Neutrophil (primary cell): Measurements from ENCODE around the gene MT1H.

Experiments
- H3K27ac ChIP-seq: fragments of 200-600 bp; sonication (generic); 2 replicates; pipeline ENCODE4 v1.5.1; 2016; ENCODE audit warnings: mild to moderate bottlenecking, moderate library complexity
- H3K27me3 ChIP-seq: fragments of 200-600 bp; sonication (generic); 2 replicates; pipeline ENCODE4 v1.6.0; 2016; ENCODE audit warnings: mild to moderate bottlenecking
- H3K36me3 ChIP-seq: fragments of 200-600 bp; sonication (generic); 2 replicates; pipeline ENCODE4 v1.5.1; 2017
- H3K4me1 ChIP-seq, 2 experiments: fragments of 200-600 bp in 1 of 2; sonication (generic) in 1 of 2; 1 replicate in 1 of 2; 2 replicates in 1 of 2; pipeline versions ENCODE4 v1.5.1 to v1.6.1; 2013 to 2016; ENCODE audit warnings: low read depth in 1 of 2, low read length in 1 of 2, mild to moderate bottlenecking in 1 of 2, moderate library complexity in 1 of 2; ENCODE audit not compliant: control insufficient read depth in 1 of 2, insufficient read depth in 1 of 2
- H3K4me3 ChIP-seq, 2 experiments: fragments of 200-600 bp in 1 of 2; sonication (generic) in 1 of 2; 1 replicate in 1 of 2; 2 replicates in 1 of 2; pipeline ENCODE4 v1.5.1; 2013 to 2016; ENCODE audit warnings: low read depth in 1 of 2, low read length in 1 of 2, mild to moderate bottlenecking in 1 of 2, moderate library complexity in 1 of 2
- H3K9me3 ChIP-seq: fragments of 200-600 bp; sonication (generic); 2 replicates; pipeline ENCODE4 v1.5.1; 2016
- CTCF ChIP-seq: fragments of 200-600 bp; sonication (generic); IDR thresholded peaks from 2 replicates; pipeline ENCODE4 v1.5.1; 2016; ENCODE audit warnings: antibody characterized with exemption

Gene MT1H

DNA sequence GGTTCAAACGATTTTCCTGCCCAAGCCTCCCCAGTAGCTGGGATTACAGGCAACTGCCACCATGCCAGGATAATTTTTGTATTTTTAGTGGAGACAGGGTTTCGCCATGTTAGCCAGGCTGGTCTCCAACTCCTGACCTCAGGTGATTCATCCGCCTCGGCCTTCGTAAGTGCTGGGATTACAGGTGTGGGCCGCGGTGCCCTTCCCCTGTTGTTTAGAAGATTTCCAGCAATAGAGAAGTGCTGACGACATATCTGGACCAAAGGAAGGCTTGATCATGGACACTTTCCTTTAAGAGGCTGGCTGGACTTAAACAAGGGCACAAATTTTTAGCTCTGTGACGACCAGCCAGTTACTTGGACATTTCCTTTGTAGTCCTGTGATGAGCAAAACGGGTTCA, 38.4 kb upstream of the MT1H start:
- no peak for TF ChIP-seq CTCF
- H3K27ac ChIP-seq = no peak overlapping the region
- H3K4me1 ChIP-seq = peaks cover 0 to 3% of the 10 kb centered on the region in 2 experiments
- no peaks in the 10 kb centered on the region for H3K36me3 ChIP-seq
- no peak overlapping the region for H3K4me3 ChIP-seq
- no peaks in the 10 kb centered on the region for H3K9me3 ChIP-seq
- peaks cover 100% of the 10 kb centered on the region for H3K27me3 ChIP-seq

DNA sequence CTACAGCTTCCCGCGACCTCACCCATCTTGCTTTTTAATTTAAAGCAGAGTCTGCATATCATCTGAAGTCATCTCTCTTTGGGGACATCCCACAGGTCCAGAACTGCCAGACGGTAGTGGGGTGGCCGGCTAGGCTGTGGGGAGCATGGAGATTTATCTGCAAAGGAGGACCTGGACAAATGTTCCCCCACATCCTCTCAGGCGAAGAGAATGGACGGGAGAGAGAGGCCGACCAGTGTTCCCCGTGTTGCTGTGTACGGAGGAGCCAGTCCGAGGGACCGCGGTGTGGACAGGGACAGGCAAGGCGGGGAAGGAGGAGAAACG, 37.8 kb upstream of the MT1H start:
- Histone ChIP-seq H3K27ac (no peak overlapping the region), H3K4me1 (peaks cover 0 to 3% of the 10 kb centered on the region in 2 experiments), H3K9me3 (no peaks in the 10 kb centered on the region), H3K27me3 (peaks cover 100% of the 10 kb centered on the region), H3K36me3 (no peaks in the 10 kb centered on the region), H3K4me3 (no peak overlapping the region)
- TF ChIP-seq CTCF = no peak

- H3K4me3 ChIP-seq = no peak within 1 kb of the TSS
- H3K27me3 ChIP-seq = peaks cover 100% of the 10 kb centered on the region
- H3K27ac ChIP-seq = no peak within 1 kb of the TSS
- H3K4me1 ChIP-seq = peaks cover 0 to 3% of the 10 kb centered on the region in 2 experiments
- no peak for TF ChIP-seq CTCF
- H3K9me3 ChIP-seq = no peaks in the 10 kb centered on the region
- no peaks in the 10 kb centered on the region for H3K36me3 ChIP-seq
Observed at GRCh38 chr16:56632156-56632847, 37.3 kb upstream of the MT1H start, which contains the start of gene MT1M. TSS of gene MT1M (plus strand) at chr16:56632659. CDS start at chr16:56632732, 73 bp downstream.

DNA sequence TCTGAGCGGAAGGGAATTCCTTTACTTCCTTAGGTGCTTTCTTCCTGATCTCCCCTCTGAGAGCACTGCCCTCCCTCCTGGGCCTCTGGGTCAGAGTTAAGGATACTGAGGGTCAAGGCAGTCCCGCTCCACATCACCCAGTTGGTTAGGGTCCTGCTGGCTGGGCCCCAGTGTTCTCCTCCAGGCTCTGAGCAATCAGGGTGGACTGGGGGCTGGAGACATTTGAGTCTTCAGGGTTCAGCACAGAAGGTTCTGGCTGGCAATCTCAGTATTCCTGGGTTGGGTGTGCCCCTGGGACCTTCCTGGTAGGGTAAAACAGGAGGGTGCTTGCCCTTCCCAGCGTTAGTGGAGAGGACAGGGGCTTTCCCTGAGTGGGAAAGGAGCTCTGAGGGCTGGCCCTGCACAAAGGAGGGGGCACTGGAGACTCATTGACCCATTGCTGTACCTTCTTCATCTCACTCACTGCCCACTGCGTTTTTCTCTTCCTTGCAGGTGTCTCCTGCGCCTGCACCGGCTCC, 36.7 kb upstream of the MT1H start:
- H3K4me1 ChIP-seq = peaks cover 0 to 3% of the 10 kb centered on the region in 2 experiments
- no peaks in the 10 kb centered on the region for H3K9me3 ChIP-seq
- H3K4me3 ChIP-seq = no peak overlapping the region
- H3K27me3 ChIP-seq = peaks cover 100% of the 10 kb centered on the region
- H3K27ac ChIP-seq = no peak overlapping the region
- no peaks in the 10 kb centered on the region for H3K36me3 ChIP-seq
- no peak for TF ChIP-seq CTCF

GRCh38 chr16:56633535-56633934, 36.1 kb upstream of the MT1H start:
- peaks cover 100% of the 10 kb centered on the region for H3K27me3 ChIP-seq
- H3K36me3 ChIP-seq = no peaks in the 10 kb centered on the region
- no peak overlapping the region for H3K27ac ChIP-seq
- H3K4me1 ChIP-seq = peaks cover 0 to 3% of the 10 kb centered on the region in 2 experiments
- no peak overlapping the region for H3K4me3 ChIP-seq
- TF ChIP-seq CTCF = no peak
- no peaks in the 10 kb centered on the region for H3K9me3 ChIP-seq
